Smooth muscle cell (in vitro differentiated cells): Measurements from ENCODE around the gene RAD51B. TPM values are rescaled to one million over a fixed set of nuclear protein-coding genes. Genes with fewer than 3 reads are reported as not detected.
A peak's percentile ranks its signal among the peaks of the same experiment; 100 is the strongest.

Experiments used
- DNase-seq: peaks from one replicate; lab custom pipeline; 2025; ENCODE audit not compliant: unreplicated experiment; lab: John Stamatoyannopoulos, UW
- H2AFZ ChIP-seq: fragments of 200-600 bp; sonication (generic); 2 replicates; pipeline ENCODE4 v1.6.0; 2016; ENCODE audit warnings: antibody characterized with exemption, low read depth, mild to moderate bottlenecking
- H3F3A ChIP-seq: fragments of 200-600 bp; sonication (generic); 2 replicates; pipeline ENCODE4 v1.6.0; 2017; ENCODE audit warnings: antibody characterized with exemption, low read depth
- H3K27ac ChIP-seq: fragments of 200-600 bp; sonication (generic); 2 replicates; pipeline ENCODE4 v1.5.1; 2016; ENCODE audit warnings: low read depth, mild to moderate bottlenecking
- H3K27me3 ChIP-seq: fragments of 200-600 bp; sonication (generic); 2 replicates; pipeline ENCODE4 v1.6.1; 2016; ENCODE audit warnings: low read depth, mild to moderate bottlenecking
- H3K36me3 ChIP-seq: fragments of 200-600 bp; sonication (generic); 2 replicates; pipeline ENCODE4 v1.5.1; 2016; ENCODE audit warnings: low read depth
- H3K4me1 ChIP-seq: fragments of 200-600 bp; sonication (generic); 2 replicates; pipeline ENCODE4 v1.5.1; 2016; ENCODE audit warnings: low read depth
- H3K4me2 ChIP-seq: fragments of 200-600 bp; sonication (generic); 2 replicates; pipeline ENCODE4 v1.6.0; 2016; ENCODE audit warnings: mild to moderate bottlenecking
- H3K4me3 ChIP-seq: fragments of 200-600 bp; sonication (generic); 2 replicates; pipeline ENCODE4 v1.5.1; 2016; ENCODE audit warnings: mild to moderate bottlenecking
- H3K79me2 ChIP-seq: fragments of 200-600 bp; sonication (generic); 2 replicates; pipeline ENCODE4 v1.6.0; 2016; ENCODE audit warnings: low read depth, mild to moderate bottlenecking
- H3K9ac ChIP-seq: fragments of 200-600 bp; sonication (generic); 2 replicates; pipeline ENCODE4 v1.6.0; 2016; ENCODE audit warnings: low read depth
- H3K9me3 ChIP-seq: fragments of 200-600 bp; sonication (generic); replicated peaks from 2 replicates; pipeline ENCODE4 v1.5.1; 2016; ENCODE audit warnings: low read depth
- H4K20me1 ChIP-seq: fragments of 200-600 bp; sonication (generic); 2 replicates; pipeline ENCODE4 v1.6.0; 2016; ENCODE audit warnings: low read depth
- CTCF ChIP-seq: fragments of 200-600 bp; sonication (generic); IDR thresholded peaks from 2 replicates; pipeline ENCODE4 v1.5.1; 2017; ENCODE audit warnings: borderline replicate concordance, mild to moderate bottlenecking, antibody characterized with exemption; ENCODE audit not compliant: insufficient read depth, poor library complexity, severe bottlenecking
- WGBS: methylation state at CpG from one replicate; pipeline ENCODE4 v1.1.7; 2016; ENCODE audit warnings: low lambda C conversion rate; 5-methylcytosine and 5-hydroxymethylcytosine counted together
- polyA plus RNA-seq: library from polyadenylated mRNA; unstranded; fragments of >200 nt; fragmentation: Nextera tagmentation; extraction: Ambion mirVana; gene quantifications from 2 replicates; pipeline ENCODE4 v1.2.1, GENCODE V29; 2016
- total RNA-seq: library from RNA; depleted of rRNA; stranded (reverse); fragments of >200 nt; gene quantifications from 2 replicates; pipeline ENCODE4 v1.2.3, GENCODE V29; 2014

The RAD51B gene
- total and polyA plus RNA-seq, 2 experiments from 2014 or later: 4.6 to 5.3 TPM

DNA sequence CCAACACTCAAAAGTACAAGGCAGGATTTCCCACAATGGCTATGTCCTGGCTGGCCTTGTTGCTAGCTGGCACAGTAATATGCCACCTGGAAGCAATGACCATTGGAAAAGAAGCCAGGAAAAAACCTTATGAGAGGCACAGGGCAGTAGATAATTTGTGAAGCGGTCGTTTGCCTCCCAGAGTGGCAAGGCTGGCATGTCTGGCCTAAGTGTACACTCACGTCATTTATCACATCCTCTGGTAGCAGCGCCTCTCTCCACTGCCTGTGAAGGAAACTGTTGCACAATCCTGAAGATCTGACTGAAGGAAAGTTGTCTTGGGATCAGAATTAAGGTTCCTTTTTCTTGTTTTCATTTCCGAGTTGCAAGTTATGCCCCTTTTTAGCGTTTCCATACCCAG is 564.8 kb downstream of the RAD51B start:
- Histone ChIP-seq H3K9ac (no peak overlapping the region), H3K9me3 (no peaks in the 10 kb centered on the region), H3K4me1 (peaks cover 21% of the 10 kb centered on the region), H2AFZ (peak overlapping the region; percentile 24), H3K4me3 (no peak overlapping the region), H3K4me2 (peak overlapping the region; percentile 40), H4K20me1 (no peaks in the 10 kb centered on the region), H3K27me3 (no peaks in the 10 kb centered on the region), H3K36me3 (no peaks in the 10 kb centered on the region), H3F3A (peaks cover 10% of the 10 kb centered on the region), H3K79me2 (no peaks in the 10 kb centered on the region), H3K27ac (peak overlapping the region; percentile 76)
- no peak for TF ChIP-seq CTCF
- DNase-seq: no peak
- 43% methylated on average over 6 of the region's 6 CpGs for WGBS

DNA sequence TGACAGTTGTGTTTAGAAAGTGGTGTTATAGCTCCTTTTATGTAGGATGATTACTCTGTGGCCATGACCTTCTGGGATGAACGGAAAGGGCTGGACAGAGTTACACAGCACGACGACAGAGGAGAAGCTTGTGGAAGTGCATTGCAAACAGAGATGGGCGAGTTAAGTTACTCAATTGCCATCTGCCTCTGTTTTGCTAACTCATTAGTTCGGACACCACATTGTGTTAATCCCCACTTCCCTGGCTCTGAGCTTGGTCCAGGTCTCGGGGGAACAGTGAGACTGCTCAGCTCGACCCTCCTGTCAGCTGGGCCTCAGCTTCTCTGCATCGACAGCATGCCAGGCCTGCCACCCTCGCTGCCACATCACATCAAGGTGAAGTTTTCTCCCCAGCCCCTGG is 565.3 kb downstream of the RAD51B start:
- no peaks in the 10 kb centered on the region for H4K20me1 ChIP-seq
- H3K4me1 ChIP-seq: peaks cover 21% of the 10 kb centered on the region
- no peak for TF ChIP-seq CTCF
- peaks cover 10% of the 10 kb centered on the region for H3F3A ChIP-seq
- peak overlapping the region; percentile 76 for H3K27ac ChIP-seq
- H3K9ac ChIP-seq: no peak overlapping the region
- H3K4me3 ChIP-seq: no peak overlapping the region
- H3K36me3 ChIP-seq: no peaks in the 10 kb centered on the region
- DNase-seq: no peak
- no peaks in the 10 kb centered on the region for H3K9me3 ChIP-seq
- H3K27me3 ChIP-seq: no peaks in the 10 kb centered on the region
- no peaks in the 10 kb centered on the region for H3K79me2 ChIP-seq
- peak overlapping the region; percentile 24 for H2AFZ ChIP-seq
- peak overlapping the region; percentile 40 for H3K4me2 ChIP-seq
- WGBS: 46% methylated on average over 9 of the region's 9 CpGs

- H3K4me1 ChIP-seq: peaks cover 14% of the 10 kb centered on the region
- WGBS: 29% methylated on average over 1 of the region's 1 CpG
- no peak for TF ChIP-seq CTCF
These were observed 566.9 kb downstream of the RAD51B start for GRCh38 chr14:68386446-68386845.

GRCh38 chr14:68386950-68387779 is 567.6 kb downstream of the RAD51B start:
- H2AFZ ChIP-seq: no peak overlapping the region
- no peaks in the 10 kb centered on the region for H3K36me3 ChIP-seq
- no peak for DNase-seq
- TF ChIP-seq CTCF: no peak
- no peak overlapping the region for H3K9ac ChIP-seq
- H3K4me3 ChIP-seq: no peak overlapping the region
- peaks cover 15% of the 10 kb centered on the region for H3K4me1 ChIP-seq
- H3K27ac ChIP-seq: no peak overlapping the region
- H3K79me2 ChIP-seq: no peaks in the 10 kb centered on the region
- H3K27me3 ChIP-seq: no peaks in the 10 kb centered on the region
- no peaks in the 10 kb centered on the region for H3F3A ChIP-seq
- H3K9me3 ChIP-seq: no peaks in the 10 kb centered on the region
- no peaks in the 10 kb centered on the region for H4K20me1 ChIP-seq
- H3K4me2 ChIP-seq: no peak overlapping the region
- 60% methylated on average over 6 of the region's 6 CpGs for WGBS

More at GRCh38 chr14:68386446-68386845, 566.9 kb downstream of the RAD51B start:
- Histone ChIP-seq H3K27ac (no peak overlapping the region), H3K79me2 (no peaks in the 10 kb centered on the region), H3K9ac (no peak overlapping the region), H4K20me1 (no peaks in the 10 kb centered on the region), H3F3A (no peaks in the 10 kb centered on the region), H3K4me3 (no peak overlapping the region), H3K9me3 (no peaks in the 10 kb centered on the region), H2AFZ (no peak overlapping the region), H3K27me3 (no peaks in the 10 kb centered on the region), H3K36me3 (no peaks in the 10 kb centered on the region), H3K4me2 (no peak overlapping the region)
- no peak for DNase-seq
